A673 (cell line): ENCODE data around the gene ABCB1. TPM values are rescaled to one million over a fixed set of nuclear protein-coding genes. Genes with fewer than 3 reads are reported as not detected.

Experiments used
- BruUV-seq: library from RNA; stranded (reverse); fragments of 400-500 nt; replicated peaks from 2 replicates; lab custom pipeline; 2021; lab: Mats Ljungman, UMichigan
- CTCF ChIA-PET: fragments of 300-600 bp; sonication (Branson Sonifier 250); formaldehyde crosslinking; loops from one replicate; lab custom pipeline; 2022; ENCODE audit warnings: antibody characterized with exemption; lab: Charles Lee
- POLR2A ChIA-PET: fragments of 300-600 bp; sonication (Branson Sonifier 250); formaldehyde crosslinking; loops from one replicate; lab custom pipeline; 2022; ENCODE audit warnings: antibody characterized with exemption; ENCODE audit not compliant: low non-redundant PET; lab: Charles Lee
- DNase-seq: peaks from one replicate; pipeline ENCODE4 v3.0.0-alpha.2; 2015; ENCODE audit warnings: low spot score
- H3K27ac ChIP-seq: fragments of 200-600 bp; sonication (generic); 2 replicates; pipeline ENCODE4 v1.5.1; 2016; ENCODE audit warnings: mixed run types, low read depth, mild to moderate bottlenecking, mixed read lengths, antibody characterized with exemption, low read length; ENCODE audit not compliant: poor library complexity, severe bottlenecking
- H3K27me3 ChIP-seq: fragments of 200-600 bp; sonication (generic); replicated peaks from 2 replicates; pipeline ENCODE4 v1.6.1; 2017; ENCODE audit warnings: mixed run types, low read depth, mild to moderate bottlenecking, mixed read lengths, antibody characterized with exemption, low read length; ENCODE audit not compliant: insufficient read depth, poor library complexity
- H3K36me3 ChIP-seq: fragments of 200-600 bp; sonication (generic); 2 replicates; pipeline ENCODE4 v1.6.1; 2016; ENCODE audit warnings: mixed run types, mild to moderate bottlenecking, mixed read lengths, antibody characterized with exemption, low read length; ENCODE audit not compliant: insufficient read depth, poor library complexity, severe bottlenecking
- H3K4me1 ChIP-seq: fragments of 200-600 bp; sonication (generic); 2 replicates; pipeline ENCODE4 v1.6.1; 2017; ENCODE audit warnings: mixed run types, mild to moderate bottlenecking, mixed read lengths, antibody characterized with exemption, low read length; ENCODE audit not compliant: insufficient read depth, poor library complexity, severe bottlenecking
- H3K4me3 ChIP-seq: fragments of 200-600 bp; sonication (generic); 2 replicates; pipeline ENCODE4 v1.5.1; 2016; ENCODE audit warnings: low read depth, mixed run types, mild to moderate bottlenecking, mixed read lengths, low read length; ENCODE audit not compliant: poor library complexity, severe bottlenecking
- H3K9me3 ChIP-seq: fragments of 200-600 bp; sonication (generic); 2 replicates; pipeline ENCODE4 v1.6.1; 2016; ENCODE audit warnings: mixed run types, low read depth, mild to moderate bottlenecking, mixed read lengths, antibody characterized with exemption, low read length; ENCODE audit not compliant: poor library complexity, severe bottlenecking
- EZH2 ChIP-seq: fragments of 200-600 bp; sonication (generic); IDR thresholded peaks from 2 replicates; pipeline ENCODE4 v1.6.1; 2017; ENCODE audit warnings: borderline replicate concordance, low read depth, mild to moderate bottlenecking, mixed read lengths, antibody characterized with exemption, low read length; ENCODE audit not compliant: poor library complexity, severe bottlenecking
- intact Hi-C: fragments of 100-400 bp; cut with micrococcal nuclease; formaldehyde crosslinking; loops from one replicate; pipeline ENCODE4 v1.10.0; 2022; ENCODE audit not compliant: unreplicated experiment
- total RNA-seq: library from RNA; stranded (reverse); gene quantifications from 2 replicates; pipeline ENCODE4 v1.2.3, GENCODE V29; 2021
- TF ChIP-seq, protein P1 (sequence below): fragments of 300-800, 200-600 bp; sonication (generic); conservative IDR thresholded peaks from 2 replicates; pipeline ENCODE4 v1.5.1; 2017; ENCODE audit warnings: low read depth, mild to moderate bottlenecking, antibody characterized with exemption, low read length, moderate library complexity, mixed read lengths

Gene ABCB1
- total RNA-seq, 1 experiment from 2014 or later, result not detected

DNA sequence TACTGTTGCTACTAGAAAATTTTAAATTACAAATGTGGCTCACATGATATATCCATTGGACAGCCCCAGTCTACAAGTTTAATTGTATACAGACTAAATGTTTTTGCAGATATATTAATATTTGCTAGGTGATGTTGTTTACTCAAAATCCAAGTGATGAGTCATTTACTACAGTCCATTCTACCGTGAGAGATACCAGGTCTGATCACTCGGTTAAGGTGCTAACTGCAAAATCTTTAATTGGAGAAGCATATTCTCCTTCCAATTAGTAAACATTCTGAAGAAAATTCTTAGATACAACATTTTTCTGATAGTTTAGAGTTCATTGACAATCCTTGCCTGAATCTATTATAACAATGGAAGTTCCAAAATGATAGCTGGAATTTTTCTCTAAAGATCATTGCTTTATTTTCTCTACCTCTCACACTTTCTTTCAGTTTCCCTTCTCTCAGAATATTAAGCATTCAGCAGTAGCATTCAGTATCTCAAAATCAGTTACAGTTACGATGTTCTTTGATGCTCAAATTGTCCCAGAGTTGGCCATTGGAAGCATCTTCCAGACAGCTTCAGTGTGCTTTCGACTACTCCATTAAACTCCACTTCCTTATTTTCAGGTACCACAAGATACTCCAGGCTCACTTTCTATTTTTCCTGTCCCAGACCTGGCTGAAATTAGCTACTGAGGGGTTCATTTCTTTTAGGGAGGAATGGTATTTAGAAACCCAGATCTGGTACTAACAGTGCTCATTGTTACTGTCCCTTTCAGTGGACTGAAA, 2.3 kb downstream of the ABCB1 start:
- Histone ChIP-seq H3K27me3 (peaks cover 83% of the 10 kb centered on the region), H3K4me3 (no peak overlapping the region), H3K9me3 (no peaks in the 10 kb centered on the region), H3K4me1 (no peaks in the 10 kb centered on the region), H3K36me3 (no peaks in the 10 kb centered on the region), H3K27ac (no peak overlapping the region)
- intact Hi-C loops, result no loop called here
- no peak for DNase-seq
- ChIA-PET CTCF (no interaction called here), POLR2A (no interaction called here)
- TF ChIP-seq EZH2, result no peak
- TF ChIP-seq, protein P1, sequence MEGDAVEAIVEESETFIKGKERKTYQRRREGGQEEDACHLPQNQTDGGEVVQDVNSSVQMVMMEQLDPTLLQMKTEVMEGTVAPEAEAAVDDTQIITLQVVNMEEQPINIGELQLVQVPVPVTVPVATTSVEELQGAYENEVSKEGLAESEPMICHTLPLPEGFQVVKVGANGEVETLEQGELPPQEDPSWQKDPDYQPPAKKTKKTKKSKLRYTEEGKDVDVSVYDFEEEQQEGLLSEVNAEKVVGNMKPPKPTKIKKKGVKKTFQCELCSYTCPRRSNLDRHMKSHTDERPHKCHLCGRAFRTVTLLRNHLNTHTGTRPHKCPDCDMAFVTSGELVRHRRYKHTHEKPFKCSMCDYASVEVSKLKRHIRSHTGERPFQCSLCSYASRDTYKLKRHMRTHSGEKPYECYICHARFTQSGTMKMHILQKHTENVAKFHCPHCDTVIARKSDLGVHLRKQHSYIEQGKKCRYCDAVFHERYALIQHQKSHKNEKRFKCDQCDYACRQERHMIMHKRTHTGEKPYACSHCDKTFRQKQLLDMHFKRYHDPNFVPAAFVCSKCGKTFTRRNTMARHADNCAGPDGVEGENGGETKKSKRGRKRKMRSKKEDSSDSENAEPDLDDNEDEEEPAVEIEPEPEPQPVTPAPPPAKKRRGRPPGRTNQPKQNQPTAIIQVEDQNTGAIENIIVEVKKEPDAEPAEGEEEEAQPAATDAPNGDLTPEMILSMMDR, result no peak
- no TSS peak for BruUV-seq

- ChIA-PET POLR2A (no interaction called here), CTCF (no interaction called here)
- no peak for TF ChIP-seq EZH2
- TF ChIP-seq, protein P1, result no peak
- H3K4me1 ChIP-seq, result no peaks in the 10 kb centered on the region
- H3K27ac ChIP-seq, result no peak overlapping the region
- no peaks in the 10 kb centered on the region for H3K9me3 ChIP-seq
- no peak overlapping the region for H3K4me3 ChIP-seq
- no peak for DNase-seq
- H3K27me3 ChIP-seq, result peaks cover 70% of the 10 kb centered on the region
- intact Hi-C loops, result no loop called here
- no TSS peak for BruUV-seq
- H3K36me3 ChIP-seq, result no peaks in the 10 kb centered on the region
Measured at GRCh38 chr7:87596696-87597095, 4.0 kb downstream of the ABCB1 start.

DNA sequence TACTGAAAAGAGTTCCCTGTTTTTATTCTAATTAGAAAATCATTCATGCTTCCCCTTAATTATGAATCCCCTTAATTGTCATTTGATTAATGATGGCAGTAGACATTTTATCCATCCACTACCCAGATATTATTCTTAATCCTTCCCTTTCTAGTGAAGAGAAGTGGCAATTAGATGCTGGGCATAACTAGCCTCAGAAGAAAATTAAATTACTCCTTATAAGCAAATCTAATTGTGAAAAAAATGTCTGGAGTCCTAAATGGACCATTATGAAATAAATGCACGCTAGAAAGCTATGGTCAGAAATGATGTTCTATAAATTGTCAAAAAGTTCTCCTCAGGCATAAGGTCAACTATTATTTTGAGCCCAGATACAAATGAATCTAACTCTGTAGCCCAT, 4.5 kb downstream of the ABCB1 start:
- POLR2A ChIA-PET, result no interaction called here
- H3K36me3 ChIP-seq, result no peaks in the 10 kb centered on the region
- no peak for DNase-seq

More for the DNA sequence above, 4.5 kb downstream of the ABCB1 start:
- Histone ChIP-seq H3K9me3 (no peaks in the 10 kb centered on the region), H3K4me3 (no peak overlapping the region), H3K27me3 (peaks cover 65% of the 10 kb centered on the region), H3K27ac (no peak overlapping the region), H3K4me1 (no peaks in the 10 kb centered on the region)
- no peak for TF ChIP-seq EZH2
- TF ChIP-seq, protein P1, result no peak
- CTCF ChIA-PET, result no interaction called here
- no TSS peak for BruUV-seq
- intact Hi-C loops, result no loop called here
